Small intestine (tissue), 4 donors: ENCODE measurements around the gene MRPL48. TPM values are rescaled to one million over a fixed set of nuclear protein-coding genes. Genes with fewer than 3 reads are reported as not detected.

ENCODE experiments used
- polyA plus RNA-seq, 4 donors: library from polyadenylated mRNA; stranded (reverse) in 3 of 4; unstranded in 1 of 4; fragments of 200-250 nt in 3 of 4; fragments of 120-200 nt in 1 of 4; gene quantifications; one replicate each; pipeline versions ENCODE4 v1.2.1 to v1.2.3, GENCODE V29; 2013
- donor health status: healthy with polysubstance abuse.
- donor health status: Bipolar disorder and iron deficiency.
- donor health status: healthy.

Gene MRPL48
- polyA plus RNA-seq, 4 donors = 38.9 to 74.3 (median 58.9) TPM

Other genes with a start within 250 kb of the MRPL48 start
- 10 to 100 TPM in 2 of 4 donors, 1 to 10 TPM in 2; 5.4 to 18.8 (median 9.9) TPM for gene FAM168A, start 189.8 kb upstream of the MRPL48 start, polyA plus RNA-seq
- 10 to 100 TPM in 3 of 4 donors, 1 to 10 TPM in 1; 4.1 to 20.8 (median 11.9) TPM for gene PLEKHB1, start 141.3 kb upstream of the MRPL48 start, polyA plus RNA-seq
- 100 to 1,000 TPM in 1 of 4 donors, 10 to 100 TPM in 3; 71.8 to 127 (median 95.8) TPM for gene RAB6A, start 26.8 kb upstream of the MRPL48 start, polyA plus RNA-seq
- gene COA4, start 89.0 kb downstream of the MRPL48 start, polyA plus RNA-seq = 100 to 1,000 TPM in 3 of 4 donors, 10 to 100 TPM in 1; 97.3 to 131 (median 119) TPM
- 10 to 100 TPM in 3 of 4 donors, 1 to 10 TPM in 1; 9.2 to 31.7 (median 13.6) TPM for gene PAAF1, start 89.1 kb downstream of the MRPL48 start, polyA plus RNA-seq
- gene DNAJB13, start 163.2 kb downstream of the MRPL48 start, polyA plus RNA-seq = 1 to 10 TPM in 1 of 4 donors, under 1 TPM in 3; 0.03 to 4.5 (median 0.33) TPM
- gene UCP2, start 195.0 kb downstream of the MRPL48 start, polyA plus RNA-seq = 10 to 100 TPM; 26.4 to 49.8 (median 36.2) TPM
- 1 to 10 TPM in 1 of 4 donors, under 1 TPM in 3; 0.54 to 1.3 (median 0.86) TPM for gene UCP3, start 221.2 kb downstream of the MRPL48 start, polyA plus RNA-seq